Measurements from ENCODE around the gene ATP13A3.
"Not testable (repeated sequence)": the region's sequence is repeated elsewhere in the genome, so short reads cannot be mapped to it uniquely, and the experiment has no call there.

The ATP13A3 gene

DNA sequence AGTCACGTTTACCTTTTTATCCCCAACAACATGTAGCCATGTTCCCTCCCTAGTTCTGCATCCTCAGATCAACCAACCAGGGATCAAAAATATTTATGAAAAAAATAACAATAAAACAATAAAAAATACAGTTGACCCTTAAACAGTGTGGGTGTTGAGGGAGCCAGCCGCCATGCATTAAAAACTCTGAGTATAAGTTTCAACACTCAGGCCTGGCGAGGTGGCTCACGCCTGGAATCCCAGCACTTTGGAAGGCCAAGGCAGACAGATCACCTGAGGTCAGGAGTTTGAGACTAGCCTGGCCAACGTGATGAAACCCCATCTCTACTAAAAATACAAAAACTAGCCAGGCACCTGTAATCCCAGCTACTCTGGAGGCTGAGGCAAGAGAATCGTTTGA lies 12.7 kb upstream of the ATP13A3 start:
- not testable (repeated sequence) for DNase-seq (ENCODE audit: low spot score)

- no peak for DNase-seq (ENCODE audit: low spot score)
Measured at GRCh38 chr3:194497799-194498575, 11.2 kb upstream of the ATP13A3 start.

DNA sequence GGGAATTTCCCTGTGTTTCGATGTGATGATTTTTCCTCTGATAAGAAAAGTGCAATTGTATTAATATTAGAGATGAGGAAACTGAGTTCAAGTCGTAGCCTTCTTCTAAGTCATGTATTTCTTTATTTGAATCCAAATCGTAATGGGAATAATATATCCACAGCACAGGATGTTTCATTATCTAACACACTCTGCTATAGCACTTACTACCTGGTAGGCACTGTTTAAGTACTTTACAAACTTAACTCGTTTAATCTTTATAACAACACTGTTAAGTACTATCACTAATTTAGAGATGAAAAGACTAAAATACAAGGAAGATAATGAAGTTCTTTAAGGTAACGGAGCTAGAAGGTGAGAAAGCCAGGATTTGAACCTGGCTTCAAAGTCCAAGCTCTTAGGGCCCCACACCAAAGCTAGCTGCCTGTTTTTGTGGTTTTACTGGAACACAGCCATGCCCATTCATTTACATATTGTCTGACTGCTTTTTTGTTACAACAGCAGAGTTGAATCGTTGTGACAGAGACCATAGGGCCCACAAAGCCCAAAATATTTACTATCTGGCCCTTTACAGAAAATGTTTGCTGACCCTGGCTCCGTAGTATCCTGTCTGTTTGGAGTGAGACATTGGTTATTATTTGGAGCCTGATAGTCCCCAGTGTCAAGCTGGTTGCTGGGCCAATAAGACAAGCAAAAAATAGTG lies 9.6 kb upstream of the ATP13A3 start:
- DNase-seq (ENCODE audit: low spot score): no peak

GRCh38 chr3:194494951-194495374 lies 8.2 kb upstream of the ATP13A3 start:
- no peak for DNase-seq (ENCODE audit: low spot score)

GRCh38 chr3:194493995-194494927 lies 7.5 kb upstream of the ATP13A3 start:
- DNase-seq (ENCODE audit: low spot score): not testable (repeated sequence)

DNA sequence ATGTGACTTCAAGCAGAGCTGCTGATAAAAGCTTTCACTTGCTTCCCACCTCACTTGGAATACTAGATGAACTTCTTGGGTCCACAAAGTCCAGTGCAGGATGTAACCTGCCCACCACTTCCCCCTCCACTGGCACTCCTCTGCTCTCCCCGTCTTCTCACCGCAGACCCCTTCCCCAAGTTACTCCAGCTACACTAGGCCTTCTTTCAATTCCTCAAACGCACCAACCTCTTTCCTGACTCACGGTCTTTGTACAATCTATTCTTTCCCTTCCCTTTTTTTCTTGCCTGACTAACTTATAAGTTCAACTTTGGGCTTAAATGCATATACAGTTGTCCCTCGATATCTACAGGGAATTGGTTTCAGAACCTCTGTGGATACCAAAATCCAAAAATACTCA lies 5.2 kb upstream of the ATP13A3 start:
- no peak for DNase-seq (ENCODE audit: low spot score)

DNA sequence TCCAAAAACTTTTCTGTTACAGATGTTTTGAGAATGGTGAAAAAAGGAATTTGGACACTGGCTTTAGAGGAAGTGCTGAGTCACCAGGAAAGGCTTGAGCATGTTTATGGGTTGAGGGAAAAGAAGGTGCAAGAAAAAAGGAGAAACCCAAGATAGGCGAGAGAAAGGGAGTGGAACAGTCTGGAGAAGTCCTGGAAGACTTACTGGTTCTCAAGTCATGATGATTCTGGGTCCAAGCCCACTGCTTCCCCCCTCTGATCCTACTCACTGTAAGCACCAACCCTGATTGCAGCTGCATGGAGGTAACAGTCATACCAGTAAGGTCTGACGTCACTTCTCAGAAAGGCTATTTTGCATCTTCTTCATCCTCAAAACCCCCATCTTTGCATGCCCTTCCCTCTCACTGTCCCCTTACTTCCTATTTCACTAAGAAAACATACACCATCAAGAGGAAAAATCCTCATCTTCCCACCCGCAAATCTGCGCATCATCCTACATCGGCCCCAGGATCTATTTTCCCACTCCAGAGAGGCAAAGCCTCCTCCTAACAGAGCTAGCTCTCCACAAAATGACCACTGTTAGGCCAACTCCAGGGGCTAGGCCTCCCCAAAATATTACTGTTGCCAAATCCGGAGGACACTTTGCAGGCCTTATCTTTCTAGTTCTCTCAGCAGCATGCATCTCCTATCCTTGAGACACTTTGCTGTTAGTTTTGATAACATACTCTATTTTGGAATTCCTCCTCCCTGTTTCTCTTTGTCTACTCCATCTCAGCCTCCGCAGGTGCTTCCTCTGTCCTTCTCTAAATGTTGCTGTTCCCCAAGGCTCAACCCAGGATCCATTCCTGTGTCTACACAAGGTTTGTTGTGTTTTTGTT lies 3.2 kb upstream of the ATP13A3 start:
- no peak for DNase-seq (ENCODE audit: low spot score)

DNA sequence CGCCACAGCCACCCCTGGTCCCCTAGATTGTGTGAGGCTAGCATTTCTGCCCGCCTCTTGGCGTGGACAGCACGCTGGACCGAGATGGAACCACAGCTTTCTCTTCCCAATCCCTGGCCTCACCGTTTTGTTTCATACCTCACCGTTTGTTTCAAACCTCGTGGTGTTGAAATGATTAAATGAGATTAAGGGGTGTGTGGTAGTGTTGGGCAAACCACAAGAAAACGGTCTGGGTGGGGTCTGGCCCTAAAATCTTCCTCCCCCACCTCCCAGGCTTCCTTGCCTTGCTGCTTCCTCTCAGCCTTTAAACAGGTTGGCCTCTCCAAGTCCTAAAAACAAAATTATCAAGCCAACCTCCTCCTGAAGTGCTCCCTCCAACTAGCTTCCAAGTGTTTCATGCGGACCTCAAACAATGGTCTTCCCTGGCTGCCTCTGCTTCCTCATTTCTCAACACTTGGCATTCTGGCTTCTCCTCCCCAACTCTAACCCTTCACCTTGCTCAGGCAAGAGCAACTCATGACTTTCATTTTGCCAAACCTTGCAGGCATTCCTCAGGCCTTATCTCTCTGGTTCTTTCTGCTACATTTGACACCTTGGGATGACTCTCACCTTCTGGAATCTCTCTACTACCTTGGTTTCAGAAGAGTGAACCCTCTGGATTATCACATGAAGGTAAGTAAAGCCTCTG lies 1.4 kb upstream of the ATP13A3 start:
- DNase-seq (ENCODE audit: low spot score): no peak

DNA sequence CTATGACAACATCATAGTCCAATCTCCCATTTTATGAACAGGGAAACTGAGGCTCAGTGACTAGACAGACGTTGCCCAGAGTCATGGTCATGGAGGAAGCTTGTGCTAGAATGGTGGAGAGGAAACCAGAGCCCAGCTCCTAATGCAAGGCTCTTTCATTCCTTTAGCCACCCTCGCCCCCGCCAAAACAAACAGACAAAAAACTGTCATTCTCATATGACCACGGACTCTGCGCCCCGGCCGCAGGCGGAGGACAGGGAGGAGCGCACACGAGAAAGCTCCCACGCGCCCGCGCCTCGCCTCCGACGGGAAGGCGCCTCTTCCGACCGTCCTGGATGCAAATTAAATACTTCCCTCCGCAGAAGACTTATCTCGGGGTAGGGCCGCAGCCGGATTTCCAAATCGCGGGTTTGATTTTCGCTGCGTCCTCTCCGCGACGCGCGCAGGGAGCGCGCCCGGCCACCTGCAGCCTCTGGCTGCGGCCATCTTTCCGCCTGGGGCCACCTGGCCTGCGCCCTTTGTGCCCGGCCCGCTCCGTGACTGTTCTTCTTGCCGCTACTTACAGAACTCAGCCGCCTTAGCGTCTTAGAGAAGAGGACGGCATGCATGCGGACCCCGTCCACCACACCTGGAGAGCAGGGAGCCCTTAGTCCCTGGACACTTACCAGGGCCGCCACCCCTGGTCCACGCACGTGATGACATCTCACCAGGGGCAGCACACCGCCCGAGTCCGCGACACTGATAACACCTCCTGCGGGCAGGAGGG lies 670 bp upstream of the ATP13A3 start:
- peak; percentile 32 for DNase-seq (ENCODE audit: low spot score)

GRCh38 chr3:194485881-194486539 lies 792 bp downstream of the ATP13A3 start:
- peak; percentile 33 for DNase-seq (ENCODE audit: low spot score)

GRCh38 chr3:194485468-194485880 lies 1.3 kb downstream of the ATP13A3 start:
- DNase-seq (ENCODE audit: low spot score): no peak

- no peak for DNase-seq (ENCODE audit: low spot score)
Measured at GRCh38 chr3:194484614-194485013, 2.2 kb downstream of the ATP13A3 start.

DNA sequence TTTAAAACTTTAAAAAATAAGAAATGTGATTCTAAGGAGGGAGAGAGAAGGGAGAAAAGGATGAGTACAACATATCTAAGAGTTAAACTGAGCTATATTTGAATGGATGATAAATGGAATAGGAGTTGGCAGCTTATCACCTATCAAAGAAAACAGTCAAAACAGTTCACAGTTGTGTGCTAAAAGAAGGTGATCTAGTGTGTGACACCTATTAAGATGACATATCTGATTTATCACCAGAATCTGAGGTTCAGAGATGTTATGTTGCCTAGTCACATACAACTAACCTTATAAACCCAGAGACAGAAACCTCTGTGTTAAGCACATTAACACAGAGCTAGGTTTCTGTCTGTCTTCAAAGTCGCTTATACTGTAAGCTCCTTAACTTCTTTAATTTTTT lies 3.0 kb downstream of the ATP13A3 start:
- DNase-seq (ENCODE audit: low spot score): no peak

DNA sequence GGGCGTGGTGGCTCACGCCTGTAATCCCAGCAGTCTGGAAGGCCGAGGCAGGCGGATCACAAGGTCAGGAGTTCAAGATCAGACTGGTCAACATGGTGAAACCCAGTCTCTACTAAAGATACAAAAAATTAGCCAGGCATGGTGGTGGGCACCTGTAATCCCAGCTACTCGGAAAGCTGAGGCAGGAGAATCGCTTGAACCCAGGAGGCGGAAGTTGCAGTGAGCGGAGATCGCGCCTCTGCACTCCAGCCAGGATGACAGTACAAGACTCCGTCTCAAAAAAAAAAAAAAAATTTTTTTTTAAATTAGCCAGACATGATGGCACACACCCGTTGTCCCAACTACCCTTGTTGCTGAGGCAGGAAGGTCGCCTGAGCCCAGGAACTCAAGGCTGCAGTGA lies 4.0 kb downstream of the ATP13A3 start:
- DNase-seq (ENCODE audit: low spot score): not testable (repeated sequence)

- no peak for DNase-seq (ENCODE audit: low spot score)
Measured at GRCh38 chr3:194482196-194482593, 4.6 kb downstream of the ATP13A3 start.

DNA sequence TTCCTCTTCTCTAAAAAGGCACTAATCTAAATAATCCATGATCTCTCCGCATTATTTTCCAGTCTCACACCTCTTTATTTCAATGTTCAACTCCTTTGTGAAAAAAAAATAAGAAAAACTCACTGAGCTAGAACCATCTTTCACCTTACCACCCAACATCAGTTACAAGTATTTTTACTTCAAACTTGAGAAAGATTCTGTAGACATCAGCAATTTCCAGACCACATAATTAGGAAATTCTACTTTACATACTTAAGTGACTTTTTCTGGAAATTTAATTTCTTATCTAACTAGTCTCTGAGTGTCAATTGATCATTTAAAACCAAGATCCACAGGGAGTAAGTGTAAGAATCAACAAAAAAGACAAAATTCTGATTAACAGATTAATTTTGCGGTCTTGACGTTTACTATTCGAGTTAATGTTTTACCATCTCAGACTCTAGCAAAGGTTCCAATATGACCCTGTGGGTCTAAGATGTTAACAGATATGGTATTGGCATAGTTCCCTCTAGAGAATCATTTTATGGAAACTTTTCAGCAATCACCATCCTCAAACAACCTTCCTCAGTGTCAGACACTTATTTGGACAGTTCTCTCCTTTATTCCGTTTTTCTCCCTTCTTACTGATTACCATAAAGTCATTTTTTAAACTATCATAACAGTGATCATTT lies 5.1 kb downstream of the ATP13A3 start:
- DNase-seq (ENCODE audit: low spot score): no peak

GRCh38 chr3:194481103-194481502 lies 5.7 kb downstream of the ATP13A3 start:
- DNase-seq (ENCODE audit: low spot score): no peak

GRCh38 chr3:194476784-194477183 lies 10.0 kb downstream of the ATP13A3 start:
- DNase-seq (ENCODE audit: low spot score): no peak

GRCh38 chr3:194475978-194476377 lies 10.8 kb downstream of the ATP13A3 start:
- DNase-seq (ENCODE audit: low spot score): no peak
